HepG2 (cell line): ENCODE data around the gene PRKCE. TPM values are rescaled to one million over a fixed set of nuclear protein-coding genes. Genes with fewer than 3 reads are reported as not detected.

Source experiments
- ESRRA ChIP-seq: sonication (generic); formaldehyde crosslinking; IDR thresholded peaks from 2 replicates; pipeline ENCODE4 v1.5.1; 2020; ENCODE audit warnings: mild to moderate bottlenecking, low read depth, missing genetic modification reagents
- GLI4 ChIP-seq: sonication (generic); formaldehyde crosslinking; IDR thresholded peaks from 2 replicates; pipeline ENCODE4 v1.5.1; 2020; ENCODE audit warnings: missing genetic modification reagents, mild to moderate bottlenecking, moderate library complexity, borderline replicate concordance
- HCFC1 ChIP-seq: fragments of 150-350 bp; IDR thresholded peaks from 2 replicates; pipeline ENCODE4 v1.6.1; 2014; ENCODE audit warnings: low read depth, low read length
- HMG20A ChIP-seq: IDR thresholded peaks from 2 replicates; pipeline ENCODE4 v1.6.1; 2016; ENCODE audit warnings: borderline replicate concordance
- MED1 ChIP-seq: sonication (generic); formaldehyde crosslinking; IDR thresholded peaks from 2 replicates; pipeline ENCODE4 v1.4.0; 2020; ENCODE audit warnings: missing genetic modification reagents
- MTA1 ChIP-seq: sonication (generic); formaldehyde crosslinking; IDR thresholded peaks from 2 replicates; pipeline ENCODE4 v1.4.0; 2020; ENCODE audit warnings: missing genetic modification reagents, mild to moderate bottlenecking, borderline replicate concordance
- MTF1 ChIP-seq: sonication (generic); formaldehyde crosslinking; IDR thresholded peaks from 2 replicates; pipeline ENCODE4 v1.5.0; 2020; ENCODE audit warnings: missing genetic modification reagents
- NCOA5 ChIP-seq: sonication (generic); formaldehyde crosslinking; IDR thresholded peaks from 2 replicates; pipeline ENCODE4 v1.4.0; 2020; ENCODE audit warnings: missing genetic modification reagents
- SIN3A ChIP-seq: IDR thresholded peaks from 2 replicates; pipeline ENCODE4 v1.6.1; 2011; ENCODE audit warnings: low read depth, mild to moderate bottlenecking, control low read depth, low read length, borderline replicate concordance
- STAT5B ChIP-seq: sonication (generic); formaldehyde crosslinking; IDR thresholded peaks from 2 replicates; pipeline ENCODE4 v1.4.0; 2020; ENCODE audit warnings: missing genetic modification reagents
- XBP1 ChIP-seq: sonication (generic); formaldehyde crosslinking; IDR thresholded peaks from 2 replicates; pipeline ENCODE4 v1.5.0; 2020; ENCODE audit warnings: missing genetic modification reagents
- ZBTB37 ChIP-seq: sonication (generic); formaldehyde crosslinking; IDR thresholded peaks from 2 replicates; pipeline ENCODE4 v1.4.0; 2020; ENCODE audit warnings: mild to moderate bottlenecking, missing genetic modification reagents
- ZBTB39 ChIP-seq: sonication (generic); formaldehyde crosslinking; IDR thresholded peaks from 2 replicates; pipeline ENCODE4 v1.5.0; 2020; ENCODE audit warnings: missing genetic modification reagents
- ZNF205 ChIP-seq: IDR thresholded peaks from 2 replicates; pipeline ENCODE4 v1.6.1; 2018; ENCODE audit warnings: missing biosample characterization, missing genetic modification reagents
- ZNF441 ChIP-seq: sonication (generic); formaldehyde crosslinking; IDR thresholded peaks from 2 replicates; pipeline ENCODE4 v1.7.0; 2021; ENCODE audit warnings: missing genetic modification reagents, borderline replicate concordance
- ZNF577 ChIP-seq: sonication (generic); formaldehyde crosslinking; IDR thresholded peaks from 2 replicates; pipeline ENCODE4 v1.4.0; 2020; ENCODE audit warnings: mild to moderate bottlenecking, low read depth, missing genetic modification reagents, borderline replicate concordance
- ZUFSP ChIP-seq: sonication (generic); formaldehyde crosslinking; IDR thresholded peaks from 2 replicates; pipeline ENCODE4 v1.9.0; 2021; ENCODE audit warnings: missing genetic modification reagents, mild to moderate bottlenecking, borderline replicate concordance
- polyA plus RNA-seq, 8 experiments: library from polyadenylated mRNA; depleted of rRNA in 3 of 8; stranded (reverse) in 7 of 8; unstranded in 1 of 8; fragments of >200 nt; fragmentation: Illumina TruSeq in 4 of 8; extraction: Trizol in 4 of 8; gene quantifications; 2 replicates each; pipeline versions ENCODE4 v1.2.1 to v1.2.3, GENCODE V29; 2011 to 2016; ENCODE audit warnings: low read depth in 4 of 8, missing spikeins in 1 of 8, mixed read lengths in 1 of 8; ENCODE audit not compliant: insufficient read depth in 1 of 8
- total RNA-seq, 5 experiments: library from RNA; depleted of rRNA; stranded (reverse); fragments of >200 nt; fragmentation: Illumina TruSeq; extraction: Trizol; gene quantifications; 2 replicates each; pipeline ENCODE4 v1.2.3, GENCODE V29; 2016; ENCODE audit warnings: low read depth in 1 of 5
- TF ChIP-seq, protein P1 (sequence below): IDR thresholded peaks from 2 replicates; pipeline ENCODE4 v1.6.1; 2016
- TF ChIP-seq, protein P2 (sequence below): sonication (generic); formaldehyde crosslinking; conservative IDR thresholded peaks from 2 replicates; pipeline ENCODE4 v1.8.1; 2023; ENCODE audit warnings: missing genetic modification reagents
- TF ChIP-seq, protein P3 (sequence below): sonication (generic); formaldehyde crosslinking; IDR thresholded peaks from 2 replicates; pipeline ENCODE4 v1.5.0; 2020; ENCODE audit warnings: mild to moderate bottlenecking, missing genetic modification reagents

The PRKCE gene
- total and polyA plus RNA-seq, 2 of the 13 experiments (the other 11 are each of a cell fraction or from before 2014, with no cell fraction given): 1.0 to 3.9 TPM

DNA sequence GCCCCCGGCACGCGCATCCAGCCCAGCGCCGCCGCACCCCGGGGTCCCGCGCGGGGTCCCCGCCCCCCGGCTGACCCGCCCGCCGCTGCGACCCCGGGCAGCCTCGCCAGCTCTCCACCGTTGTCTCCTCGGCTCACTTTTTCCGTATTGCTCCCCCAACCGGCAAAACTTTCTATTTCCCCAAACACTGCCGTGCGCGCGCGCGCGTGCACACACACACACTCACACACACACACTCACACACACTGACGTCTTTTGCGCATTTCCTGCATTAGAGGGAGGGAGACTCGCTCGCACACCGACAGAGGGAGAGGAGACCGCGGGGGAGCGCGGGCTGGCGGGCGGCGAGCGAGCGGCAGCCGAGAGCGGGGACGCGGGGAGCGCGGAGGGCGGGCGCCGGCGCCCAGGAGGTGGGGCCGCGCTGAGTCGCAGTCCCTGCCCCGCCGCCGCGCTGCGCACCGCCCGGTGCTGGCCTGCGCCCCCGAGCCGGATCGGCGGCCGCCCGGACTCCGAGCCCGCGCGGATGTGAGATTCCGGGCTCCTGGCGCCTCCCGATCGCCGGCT, 542 bp upstream of the PRKCE start (continued):
- TF ChIP-seq, protein P1, sequence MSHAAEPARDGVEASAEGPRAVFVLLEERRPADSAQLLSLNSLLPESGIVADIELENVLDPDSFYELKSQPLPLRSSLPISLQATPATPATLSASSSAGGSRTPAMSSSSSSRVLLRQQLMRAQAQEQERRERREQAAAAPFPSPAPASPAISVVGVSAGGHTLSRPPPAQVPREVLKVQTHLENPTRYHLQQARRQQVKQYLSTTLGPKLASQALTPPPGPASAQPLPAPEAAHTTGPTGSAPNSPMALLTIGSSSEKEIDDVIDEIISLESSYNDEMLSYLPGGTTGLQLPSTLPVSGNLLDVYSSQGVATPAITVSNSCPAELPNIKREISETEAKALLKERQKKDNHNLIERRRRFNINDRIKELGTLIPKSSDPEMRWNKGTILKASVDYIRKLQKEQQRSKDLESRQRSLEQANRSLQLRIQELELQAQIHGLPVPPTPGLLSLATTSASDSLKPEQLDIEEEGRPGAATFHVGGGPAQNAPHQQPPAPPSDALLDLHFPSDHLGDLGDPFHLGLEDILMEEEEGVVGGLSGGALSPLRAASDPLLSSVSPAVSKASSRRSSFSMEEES (CRISPR knock-in tag): no peak
- no peak for TF ChIP-seq SIN3A
- peak; percentile 72; the same call in 1 of the 2 replicates for TF ChIP-seq MTA1 (CRISPR knock-in tag)
- no peak for TF ChIP-seq HMG20A
- no peak for TF ChIP-seq ZUFSP (CRISPR knock-in tag)
- TF ChIP-seq MED1 (CRISPR knock-in tag): peak; percentile 75
- no peak for TF ChIP-seq HCFC1
- TF ChIP-seq MTF1: peak; percentile 42; the same call in 1 of the 2 replicates
- TF ChIP-seq STAT5B: no peak
- TF ChIP-seq, protein P2, sequence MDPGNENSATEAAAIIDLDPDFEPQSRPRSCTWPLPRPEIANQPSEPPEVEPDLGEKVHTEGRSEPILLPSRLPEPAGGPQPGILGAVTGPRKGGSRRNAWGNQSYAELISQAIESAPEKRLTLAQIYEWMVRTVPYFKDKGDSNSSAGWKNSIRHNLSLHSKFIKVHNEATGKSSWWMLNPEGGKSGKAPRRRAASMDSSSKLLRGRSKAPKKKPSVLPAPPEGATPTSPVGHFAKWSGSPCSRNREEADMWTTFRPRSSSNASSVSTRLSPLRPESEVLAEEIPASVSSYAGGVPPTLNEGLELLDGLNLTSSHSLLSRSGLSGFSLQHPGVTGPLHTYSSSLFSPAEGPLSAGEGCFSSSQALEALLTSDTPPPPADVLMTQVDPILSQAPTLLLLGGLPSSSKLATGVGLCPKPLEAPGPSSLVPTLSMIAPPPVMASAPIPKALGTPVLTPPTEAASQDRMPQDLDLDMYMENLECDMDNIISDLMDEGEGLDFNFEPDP: no peak
- 0 out of 2 replicates have a peak, but pooled peaks have one; percentile 42 for TF ChIP-seq ZNF205 (CRISPR knock-in tag)
- TF ChIP-seq GLI4 (CRISPR knock-in tag): no peak
- peak; percentile 57 for TF ChIP-seq ZNF441 (CRISPR knock-in tag)
- no peak for TF ChIP-seq NCOA5 (CRISPR knock-in tag)
- no peak for TF ChIP-seq ZBTB37 (CRISPR knock-in tag)
- no peak for TF ChIP-seq XBP1 (CRISPR knock-in tag)
- no peak for TF ChIP-seq ZNF577 (CRISPR knock-in tag)
- TF ChIP-seq ESRRA (CRISPR knock-in tag): peak; percentile 73
- TF ChIP-seq, protein P3, sequence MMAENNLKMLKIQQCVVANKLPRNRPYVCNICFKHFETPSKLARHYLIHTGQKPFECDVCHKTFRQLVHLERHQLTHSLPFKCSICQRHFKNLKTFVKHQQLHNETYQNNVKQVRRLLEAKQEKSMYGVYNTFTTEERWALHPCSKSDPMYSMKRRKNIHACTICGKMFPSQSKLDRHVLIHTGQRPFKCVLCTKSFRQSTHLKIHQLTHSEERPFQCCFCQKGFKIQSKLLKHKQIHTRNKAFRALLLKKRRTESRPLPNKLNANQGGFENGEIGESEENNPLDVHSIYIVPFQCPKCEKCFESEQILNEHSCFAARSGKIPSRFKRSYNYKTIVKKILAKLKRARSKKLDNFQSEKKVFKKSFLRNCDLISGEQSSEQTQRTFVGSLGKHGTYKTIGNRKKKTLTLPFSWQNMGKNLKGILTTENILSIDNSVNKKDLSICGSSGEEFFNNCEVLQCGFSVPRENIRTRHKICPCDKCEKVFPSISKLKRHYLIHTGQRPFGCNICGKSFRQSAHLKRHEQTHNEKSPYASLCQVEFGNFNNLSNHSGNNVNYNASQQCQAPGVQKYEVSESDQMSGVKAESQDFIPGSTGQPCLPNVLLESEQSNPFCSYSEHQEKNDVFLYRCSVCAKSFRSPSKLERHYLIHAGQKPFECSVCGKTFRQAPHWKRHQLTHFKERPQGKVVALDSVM (CRISPR knock-in tag): no peak
- no peak for TF ChIP-seq ZBTB39
